AG04449 (cell line): ENCODE results near the gene DNAJC22.

Experiments used
- CTCF ChIA-PET: fragments of 350-600 bp; formaldehyde crosslinking; extraction: SDS; loops from one replicate; lab custom pipeline; 2021; ENCODE audit warnings: antibody characterized with exemption; lab: Yijun Ruan, JAX
- POLR2A ChIA-PET: fragments of 400-600, 350-600 bp; formaldehyde crosslinking; extraction: SDS; loops from one replicate; lab custom pipeline; 2020; ENCODE audit warnings: antibody characterized with exemption, inconsistent platforms; lab: Yijun Ruan, JAX
- DNase-seq: peaks from one replicate; pipeline ENCODE4 v3.0.0-alpha.2; 2010; ENCODE audit warnings: low read depth, low spot score
- H3K4me3 ChIP-seq: 2 replicates; pipeline ENCODE4 v1.5.1; 2011; ENCODE audit warnings: low read depth, mild to moderate bottlenecking, control low read depth, low read length
- TF ChIP-seq, protein P1 (sequence below): IDR thresholded peaks from one replicate; pipeline ENCODE4 v1.5.1; 2011; ENCODE audit warnings: mild to moderate bottlenecking, moderate library complexity, low read length, control low read depth, inconsistent platforms; ENCODE audit not compliant: insufficient read depth; ENCODE audit errors: missing control alignments

The DNAJC22 gene

DNA sequence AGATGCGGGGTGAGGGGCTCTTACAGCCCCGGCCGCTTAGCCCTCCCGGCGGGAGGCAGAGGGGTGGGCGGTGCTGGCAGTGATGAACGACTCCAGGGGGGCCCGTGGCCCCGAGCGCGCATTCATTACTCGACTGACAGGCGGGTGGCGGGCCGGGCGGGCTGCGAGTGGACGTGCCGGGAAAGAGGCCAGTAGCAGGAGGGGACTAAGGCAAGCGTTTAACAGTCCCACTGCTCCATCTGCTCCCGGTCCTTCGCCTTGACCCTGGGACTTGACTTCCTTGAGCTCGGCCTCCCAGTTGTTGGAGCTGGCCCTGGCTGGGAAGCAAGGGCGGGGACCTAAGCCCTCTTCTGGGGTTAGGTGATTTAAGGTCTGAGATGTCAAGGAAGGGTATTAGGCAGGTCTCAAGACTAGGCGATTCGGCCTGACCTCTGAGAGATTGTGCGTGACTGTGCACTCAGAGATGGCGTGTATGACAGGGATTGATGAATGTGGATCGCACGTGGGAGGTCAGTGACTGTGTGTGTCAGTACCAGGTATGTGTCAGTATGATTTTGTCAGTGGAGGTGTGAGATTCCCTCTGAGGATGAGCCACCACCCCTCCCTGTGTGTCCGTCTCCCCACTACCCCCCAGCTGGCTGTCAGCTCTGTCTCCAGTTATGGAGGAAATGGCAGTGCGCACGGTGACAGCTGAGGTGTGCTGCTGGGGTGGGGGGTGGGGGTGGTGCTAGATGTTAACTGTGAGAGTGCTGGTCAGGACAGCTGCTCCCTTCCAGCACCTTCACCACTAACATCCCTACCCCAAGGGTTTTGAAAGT lies 3.6 kb upstream of the DNAJC22 start:
- CTCF ChIA-PET, result interaction anchor here (0.6 to 3.9 kb wide), 40 partner anchors 9 to 276 kb away, joined by 3 to 111 read pairs (median 5); partner anchors contain the start of genes PRPH, SPATS2 and TROAP
- POLR2A ChIA-PET, result interaction anchor here (0.6 kb wide), 1 partner anchor 35 kb away, joined by 4 read pairs; no protein-coding TSS in a partner anchor
- TF ChIP-seq, protein P1, sequence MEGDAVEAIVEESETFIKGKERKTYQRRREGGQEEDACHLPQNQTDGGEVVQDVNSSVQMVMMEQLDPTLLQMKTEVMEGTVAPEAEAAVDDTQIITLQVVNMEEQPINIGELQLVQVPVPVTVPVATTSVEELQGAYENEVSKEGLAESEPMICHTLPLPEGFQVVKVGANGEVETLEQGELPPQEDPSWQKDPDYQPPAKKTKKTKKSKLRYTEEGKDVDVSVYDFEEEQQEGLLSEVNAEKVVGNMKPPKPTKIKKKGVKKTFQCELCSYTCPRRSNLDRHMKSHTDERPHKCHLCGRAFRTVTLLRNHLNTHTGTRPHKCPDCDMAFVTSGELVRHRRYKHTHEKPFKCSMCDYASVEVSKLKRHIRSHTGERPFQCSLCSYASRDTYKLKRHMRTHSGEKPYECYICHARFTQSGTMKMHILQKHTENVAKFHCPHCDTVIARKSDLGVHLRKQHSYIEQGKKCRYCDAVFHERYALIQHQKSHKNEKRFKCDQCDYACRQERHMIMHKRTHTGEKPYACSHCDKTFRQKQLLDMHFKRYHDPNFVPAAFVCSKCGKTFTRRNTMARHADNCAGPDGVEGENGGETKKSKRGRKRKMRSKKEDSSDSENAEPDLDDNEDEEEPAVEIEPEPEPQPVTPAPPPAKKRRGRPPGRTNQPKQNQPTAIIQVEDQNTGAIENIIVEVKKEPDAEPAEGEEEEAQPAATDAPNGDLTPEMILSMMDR, result no peak
- no peak for DNase-seq
- H3K4me3 ChIP-seq, result peak overlapping the region; percentile 33

DNA sequence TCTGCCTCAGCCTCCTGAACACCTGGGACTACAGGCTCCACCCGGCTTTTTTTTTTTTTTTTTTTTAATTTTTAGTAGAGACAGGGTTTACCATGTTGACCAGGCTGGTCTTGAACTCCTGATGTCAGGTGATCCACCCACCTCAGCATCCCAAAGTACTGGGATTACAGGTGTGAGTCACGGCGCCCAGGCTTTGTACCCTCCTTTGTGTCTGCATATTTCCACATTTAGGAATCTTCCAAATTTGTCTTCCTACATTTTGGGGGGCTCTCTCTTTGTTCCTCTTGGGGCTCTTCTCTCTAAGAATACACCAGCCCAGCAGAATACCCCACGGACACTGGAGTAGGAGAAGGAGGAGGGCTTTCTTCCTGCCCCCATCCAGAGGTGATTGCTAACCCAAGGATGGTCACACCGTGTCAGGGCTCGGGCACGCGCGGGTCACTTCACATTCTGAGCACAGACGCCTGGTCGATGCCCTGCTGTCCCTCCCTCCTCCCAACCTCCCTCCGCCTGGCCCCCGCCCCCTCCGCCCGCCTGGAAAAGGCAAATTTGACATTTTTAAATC lies 2.1 kb upstream of the DNAJC22 start:
- no peak overlapping the region for H3K4me3 ChIP-seq
- TF ChIP-seq, protein P1, result no peak
- POLR2A ChIA-PET, result no interaction called here
- no peak for DNase-seq
- CTCF ChIA-PET, result interaction anchor here (3.7 to 3.9 kb wide), 5 partner anchors 13 to 58 kb away, joined by 21 to 111 read pairs (median 57); partner anchors contain the start of gene PRPH

DNA sequence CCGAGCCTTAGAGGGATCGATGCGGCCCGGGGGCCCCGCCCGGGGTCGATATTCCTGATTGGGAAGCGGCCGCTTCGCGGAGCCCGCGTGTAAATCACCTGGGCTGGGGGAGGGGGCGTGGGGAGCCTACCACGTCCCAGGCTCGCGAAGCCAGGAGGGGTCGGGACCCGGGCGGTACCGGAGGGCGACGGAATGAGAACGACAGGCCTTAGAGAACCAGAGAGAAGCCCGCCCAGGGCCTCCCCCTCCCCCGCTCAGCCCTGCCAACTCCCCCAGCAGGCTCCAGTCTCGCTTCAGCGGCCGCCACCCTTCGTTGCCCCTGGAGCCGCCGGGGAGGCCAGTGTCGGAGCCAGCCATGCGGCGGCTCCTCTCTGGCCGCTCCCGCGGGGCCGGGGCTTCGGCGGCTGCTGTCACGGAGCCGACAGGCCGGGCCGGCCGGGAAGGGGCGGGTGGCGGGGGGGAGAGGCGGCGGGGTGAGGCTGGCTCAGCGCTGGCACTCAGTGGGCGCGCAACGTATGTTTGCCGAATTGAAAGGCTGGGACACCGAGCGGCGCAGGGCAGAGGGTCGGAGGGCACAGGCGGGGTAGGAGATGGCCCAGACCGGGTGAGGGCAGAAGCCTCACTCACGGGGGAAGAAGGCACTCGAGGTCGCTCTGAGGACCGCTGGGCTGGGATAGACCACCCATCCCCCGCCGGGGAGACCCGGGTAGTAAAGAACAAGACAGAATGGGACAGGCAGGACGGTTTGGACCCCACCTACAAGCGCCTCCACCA lies 1.4 kb upstream of the DNAJC22 start:
- ChIA-PET CTCF (interaction anchor here (0.7 to 26.7 kb wide), 7 partner anchors 9 to 236 kb away, joined by 3 to 1125 read pairs (median 139); partner anchors contain the start of genes C1QL4 and PRPH), POLR2A (no interaction called here)
- TF ChIP-seq, protein P1, result no peak
- no peak for DNase-seq
- H3K4me3 ChIP-seq, result peak overlapping the region; percentile 49

DNA sequence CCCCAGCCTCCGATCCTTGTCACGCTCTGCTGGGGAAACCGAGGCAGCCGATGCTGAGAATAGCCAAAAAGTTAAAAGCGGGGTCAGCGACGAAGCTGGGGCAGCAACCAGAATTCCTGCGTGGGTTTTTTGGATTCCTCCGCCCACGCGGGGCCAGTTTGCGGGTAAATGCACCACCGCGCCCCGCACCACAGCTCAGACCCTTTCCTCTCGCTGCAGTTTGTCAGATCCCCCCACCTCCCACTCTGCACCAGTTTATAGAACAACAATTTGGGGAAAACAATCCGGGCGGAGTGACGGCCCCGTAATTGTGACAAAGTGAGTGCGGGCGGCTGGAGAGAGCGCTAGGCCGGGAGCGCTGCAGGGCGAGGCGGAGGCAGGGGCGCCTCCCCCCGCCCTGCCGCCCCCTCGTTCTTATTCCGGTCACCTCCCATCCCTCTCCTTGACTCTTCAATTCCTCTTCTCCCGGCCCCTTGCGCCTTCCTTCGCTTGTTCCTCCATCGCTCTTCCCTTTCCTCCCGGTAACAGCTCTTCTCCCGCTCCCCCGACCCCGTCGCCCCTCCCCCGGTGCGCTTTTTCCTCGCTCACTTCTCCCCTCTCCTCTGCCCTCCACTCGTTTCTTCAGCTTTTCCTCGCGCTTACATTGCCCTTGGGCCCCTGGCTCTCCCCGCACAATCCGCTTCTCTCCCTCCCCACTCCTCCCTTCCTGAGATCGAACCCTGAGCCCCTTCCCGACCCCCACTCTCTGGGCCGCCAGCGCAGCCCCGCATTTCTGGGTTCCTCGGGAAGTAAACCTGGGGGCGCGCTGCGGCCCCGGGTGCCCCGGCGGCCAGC lies 646 bp upstream of the DNAJC22 start:
- TF ChIP-seq, protein P1, result no peak
- DNase-seq, result no peak
- peak overlapping the region; percentile 49 for H3K4me3 ChIP-seq
- CTCF ChIA-PET, result interaction anchor here (0.7 to 26.7 kb wide), 16 partner anchors 8 to 236 kb away, joined by 3 to 1125 read pairs (median 14); partner anchors contain the start of genes C1QL4, PRPH and TROAP
- POLR2A ChIA-PET, result no interaction called here

DNA sequence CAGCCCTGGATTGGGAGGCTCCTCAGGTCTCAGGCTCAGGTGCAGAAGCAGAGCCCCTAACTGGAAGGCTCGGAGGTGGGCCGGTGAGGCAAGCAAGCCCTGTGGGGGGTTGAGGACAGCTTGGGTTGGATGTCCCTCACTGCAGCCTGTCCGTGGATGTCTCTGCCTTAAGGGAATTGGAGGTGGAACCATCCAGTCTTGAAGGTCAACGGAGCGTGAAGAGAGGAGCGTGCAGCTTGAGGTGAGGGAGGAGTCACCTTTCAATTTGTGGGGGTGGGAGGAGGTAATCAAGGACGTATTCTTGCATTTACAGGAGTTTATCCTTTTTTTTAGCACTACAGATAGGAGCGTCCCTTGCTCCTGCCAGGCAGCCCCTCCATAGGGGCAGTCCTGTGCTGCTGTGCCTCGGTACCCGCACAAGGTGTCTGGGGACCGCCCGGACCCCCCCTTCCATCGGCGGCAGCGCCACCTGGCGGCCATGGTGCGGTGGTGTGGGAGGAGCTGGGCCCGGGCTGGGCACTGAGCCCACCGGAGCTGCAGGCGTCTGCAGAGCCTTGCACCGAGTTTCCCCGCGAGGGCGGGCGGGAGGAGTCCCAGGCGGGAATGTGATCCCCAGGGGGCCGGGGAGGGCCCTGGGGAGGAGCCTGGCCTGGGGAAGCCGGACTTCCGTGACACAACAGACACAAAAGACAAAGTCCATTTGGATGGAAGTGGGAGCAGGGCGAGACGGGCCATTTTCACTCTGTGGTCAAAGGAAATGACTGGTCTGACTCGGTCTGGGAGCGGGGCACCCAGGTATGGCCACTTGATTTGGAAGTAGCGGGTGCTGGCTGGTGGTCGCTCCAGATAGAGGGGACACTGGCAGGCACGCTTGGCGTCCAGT lies 864 bp downstream of the DNAJC22 start:
- peak overlapping the region; percentile 47 for H3K4me3 ChIP-seq
- CTCF ChIA-PET, result interaction anchor here (0.6 to 26.7 kb wide), 48 partner anchors 10 to 274 kb away, joined by 3 to 1125 read pairs (median 5); partner anchors contain the start of genes C1QL4, MCRS1, PRPH and SPATS2

More for the DNA sequence above, 864 bp downstream of the DNAJC22 start:
- no peak for DNase-seq
- TF ChIP-seq, protein P1, result peak; percentile 96
- POLR2A ChIA-PET, result no interaction called here
